AG09319 (cell line): Measurements from ENCODE around the gene CCDC33.
A peak's percentile ranks its signal among the peaks of the same experiment; 100 is the strongest.

ENCODE experiments used
- DNase-seq: peaks from one replicate; pipeline ENCODE4 v3.0.0-alpha.2; 2010; ENCODE audit warnings: low read depth; ENCODE audit errors: extremely low read depth
- CTCF ChIP-seq: IDR thresholded peaks from 2 replicates; pipeline ENCODE4 v1.5.1; 2011; ENCODE audit warnings: low read depth, mild to moderate bottlenecking, inconsistent platforms, low read length, moderate library complexity

The CCDC33 gene

GRCh38 chr15:74380361-74381189 is 144.4 kb downstream of the CCDC33 start:
- DNase-seq = no peak
- no peak for TF ChIP-seq CTCF

- no peak for DNase-seq
- TF ChIP-seq CTCF = no peak
Measured at GRCh38 chr15:74381190-74381453, 145.0 kb downstream of the CCDC33 start.

GRCh38 chr15:74381481-74381880 is 145.4 kb downstream of the CCDC33 start:
- TF ChIP-seq CTCF = no peak
- no peak for DNase-seq

- no peak for DNase-seq
- TF ChIP-seq CTCF = peak; percentile 95
Measured at GRCh38 chr15:74382004-74382816, 146.1 kb downstream of the CCDC33 start.

- no peak for TF ChIP-seq CTCF
- no peak for DNase-seq
Measured at GRCh38 chr15:74383286-74383685, 147.2 kb downstream of the CCDC33 start.

- DNase-seq = no peak
- TF ChIP-seq CTCF = no peak
Measured at GRCh38 chr15:74383695-74384565, 147.8 kb downstream of the CCDC33 start.
